Measurements from ENCODE around the gene PIPOX.

- TF ChIP-seq POLR2A (IDR thresholded peaks at IDR 0.05) (no peak), POLR2AphosphoS5 (IDR thresholded peaks at IDR 0.05) (no peak), CTCF (IDR thresholded peaks at IDR 0.05) (no peak)
These were observed 3.0 kb downstream of the PIPOX start for GRCh38 chr17:29045734-29046472.
